Uterine smooth muscle cell (primary cell): ENCODE measurements around the gene MOSMO. TPM values are rescaled to one million over a fixed set of nuclear protein-coding genes. Genes with fewer than 3 reads are reported as not detected.

Experiments
- total RNA-seq: library from RNA; depleted of rRNA; stranded (reverse); fragments of >200 nt; gene quantifications from 2 replicates; pipeline ENCODE4 v1.2.3, GENCODE V29; 2014

The MOSMO gene
- 29.7 and 49.0 TPM in 2 replicates for total RNA-seq

GRCh38 chr16:22007509-22008214, at the start of gene MOSMO:
TSS of gene MOSMO (plus strand) at chr16:22008111. CDS start at chr16:22008302, 191 bp downstream.

GRCh38 chr16:22092143-22092933, 84.4 kb downstream of the MOSMO start, which contains the start of gene VWA3A:
TSS of gene VWA3A (plus strand) at chr16:22092541. CDS start at chr16:22092638, 97 bp downstream.

Other genes with a start within 250 kb of the MOSMO start
- gene NPIPB4, start 150.4 kb upstream of the MOSMO start, total RNA-seq = 34.2 and 43.6 TPM in 2 replicates
- 185 and 202 TPM in 2 replicates for gene UQCRC2, start 54.8 kb upstream of the MOSMO start, total RNA-seq
- not detected in 2 replicates for gene PDZD9, start 7.0 kb upstream of the MOSMO start, total RNA-seq
- gene VWA3A, start 84.4 kb downstream of the MOSMO start, total RNA-seq = 0.11 and 0.12 TPM in 2 replicates
- not detected in 2 replicates for gene SDR42E2, start 154.4 kb downstream of the MOSMO start, total RNA-seq
- 14.9 and 19.6 TPM in 2 replicates for gene EEF2K, start 198.2 kb downstream of the MOSMO start, total RNA-seq